Esophagus squamous epithelium (tissue), 5 donors: Measurements from ENCODE around the gene AGAP6. TPM values are rescaled to one million over a fixed set of nuclear protein-coding genes. Genes with fewer than 3 reads are reported as not detected.
"Not testable (repeated sequence)": the region's sequence is repeated elsewhere in the genome, so short reads cannot be mapped to it uniquely, and the experiment has no call there.

ENCODE experiments used
- DNase-seq: peaks from one replicate; lab custom pipeline; 2025; lab: John Stamatoyannopoulos, UW
- H3K27ac ChIP-seq, 4 donors: fragments of 200-600 bp; sonication (generic); one replicate each; pipeline ENCODE4 v1.5.1; 2016 to 2019; ENCODE audit warnings: mild to moderate bottlenecking in 1 of 4
- H3K27me3 ChIP-seq, 4 donors: fragments of 200-600 bp; sonication (generic); 1 replicate in 3 of 4; 2 replicates in 1 of 4; pipeline versions ENCODE4 v1.5.1 to v1.6.0; 2017 to 2021; ENCODE audit warnings: antibody characterized with exemption in 1 of 4
- H3K36me3 ChIP-seq, 3 donors: fragments of 200-600 bp; sonication (generic); one replicate each; pipeline ENCODE4 v1.5.1; 2016 to 2019
- H3K4me1 ChIP-seq, 3 donors: fragments of 200-600 bp; sonication (generic); one replicate each; pipeline ENCODE4 v1.5.1; 2017 to 2019
- H3K4me3 ChIP-seq, 4 donors: fragments of 200-600 bp; sonication (generic); 1 replicate in 3 of 4; 2 replicates in 1 of 4; pipeline ENCODE4 v1.5.1; 2016 to 2019; ENCODE audit warnings: mild to moderate bottlenecking in 2 of 4, moderate library complexity in 1 of 4
- H3K9me3 ChIP-seq, 3 donors: fragments of 200-600 bp; sonication (generic); one replicate each; pipeline ENCODE4 v1.5.1; 2016 to 2019
- WGBS, 2 donors: methylation state at CpG; one replicate each; pipeline ENCODE4 v1.1.5; 2018; 5-methylcytosine and 5-hydroxymethylcytosine counted together
- intact Hi-C: fragments of 100-400 bp; cut with DNase I; formaldehyde crosslinking; loops from one replicate; pipeline ENCODE4 v1.15.0; 2022
- total RNA-seq, 4 donors: library from RNA; depleted of rRNA; stranded (reverse); fragments of >200 nt; gene quantifications; one replicate each; pipeline ENCODE4 v1.1.0, GENCODE V29; 2016
- donor health status: DM: yes; HTN: yes; CAD: no.

AGAP6 gene
- total RNA-seq, 4 donors from 2014 or later, result 1.2 to 15.4 (median 7.4) TPM

DNA sequence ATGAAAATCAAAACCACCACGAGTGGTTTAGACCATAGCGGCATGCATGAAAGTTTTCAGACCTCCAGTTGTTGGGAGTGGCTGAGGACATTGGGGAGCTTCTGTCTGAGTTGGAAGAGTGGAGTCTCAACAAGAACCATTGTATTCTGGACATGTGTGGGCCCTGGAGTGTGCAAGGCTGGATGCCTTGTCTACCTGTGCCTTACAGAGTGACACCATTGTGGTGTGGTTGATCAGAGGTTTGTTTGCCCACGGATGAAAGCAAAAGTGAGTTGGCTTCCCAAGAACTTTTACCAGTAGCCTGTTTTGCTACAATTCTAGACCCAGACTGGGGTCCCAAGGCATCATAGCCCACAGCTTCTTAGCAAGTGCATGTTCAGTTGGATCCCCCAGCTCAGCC, 10.4 kb upstream of the AGAP6 start:
- H3K27ac ChIP-seq, H3K27me3 ChIP-seq, intact Hi-C loops, H3K4me1 ChIP-seq, DNase-seq, H3K4me3 ChIP-seq, H3K9me3 ChIP-seq: not testable (repeated sequence)
- peaks cover 0 to 18% (median 0%) of the 10 kb centered on the region in 3 donors for H3K36me3 ChIP-seq
- WGBS, 2 donors, result 92 to 96% methylated on average over 2 of the region's 3 CpGs

DNA sequence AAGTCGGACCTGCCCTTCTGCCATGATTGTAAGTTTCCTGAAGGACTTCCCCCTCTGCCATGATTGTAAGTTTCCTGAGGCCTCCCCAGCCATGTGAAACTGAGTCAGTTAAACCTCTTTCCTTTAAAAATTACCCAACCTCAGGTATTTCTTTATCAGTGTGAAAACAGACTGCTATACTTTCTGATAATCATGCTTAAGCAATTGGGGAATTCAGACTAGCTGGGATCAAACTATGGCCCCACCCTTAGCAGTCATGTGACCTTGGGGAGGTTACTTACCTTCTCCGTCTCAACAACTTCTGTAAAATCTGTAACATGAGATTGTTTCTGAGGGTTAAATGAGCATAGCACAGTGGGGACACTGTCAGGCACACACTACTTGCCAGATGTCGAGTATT, 999 bp upstream of the AGAP6 start:
- H3K27me3 ChIP-seq, H3K4me3 ChIP-seq, H3K4me1 ChIP-seq, H3K9me3 ChIP-seq, H3K27ac ChIP-seq, DNase-seq, intact Hi-C loops: not testable (repeated sequence)
- 96 to 97% methylated on average over 3 of the region's 3 CpGs for WGBS, 2 donors
- H3K36me3 ChIP-seq, result peaks cover 0 to 16% (median 0%) of the 10 kb centered on the region in 3 donors

GRCh38 chr10:49995321-49995720, 7.1 kb downstream of the AGAP6 start:
- H3K27me3 ChIP-seq, H3K9me3 ChIP-seq, H3K27ac ChIP-seq, H3K4me3 ChIP-seq, DNase-seq, H3K4me1 ChIP-seq, intact Hi-C loops: not testable (repeated sequence)
- WGBS, 2 donors, result 77 to 81% methylated on average over 4 to 5 of the region's 5 CpGs
- peaks cover 0 to 13% (median 0%) of the 10 kb centered on the region in 3 donors for H3K36me3 ChIP-seq

DNA sequence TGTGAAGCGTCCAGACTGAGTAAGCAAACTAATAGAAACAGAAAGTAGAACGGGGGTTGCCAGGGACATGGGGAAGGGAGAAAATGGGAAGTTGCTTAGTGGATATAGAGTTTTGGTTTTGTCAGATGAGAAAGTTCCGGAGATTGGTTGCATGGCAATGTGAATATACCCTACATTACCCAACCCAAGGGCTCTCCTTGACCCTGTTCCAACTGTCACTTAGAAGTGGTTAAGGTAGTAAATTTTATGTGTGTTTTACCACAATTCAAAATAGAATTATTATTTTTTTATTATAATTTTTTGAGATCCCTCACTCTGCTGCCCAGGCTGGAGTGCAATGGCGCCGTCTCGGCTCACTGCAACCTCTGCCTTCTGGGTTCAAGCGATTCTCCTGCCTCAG, 25.8 kb downstream of the AGAP6 start:
- peaks cover 0 to 21% (median 0%) of the 10 kb centered on the region in 3 donors for H3K36me3 ChIP-seq
- intact Hi-C loops, H3K27me3 ChIP-seq, DNase-seq, H3K27ac ChIP-seq, H3K4me3 ChIP-seq, H3K9me3 ChIP-seq: not testable (repeated sequence)
- peaks cover 0 to 13% (median 0%) of the 10 kb centered on the region in 3 donors for H3K4me1 ChIP-seq
- 88 to 89% methylated on average over 1 of the region's 7 CpGs for WGBS, 2 donors

GRCh38 chr10:50015596-50016220, 27.5 kb downstream of the AGAP6 start:
- peaks cover 0 to 13% (median 0%) of the 10 kb centered on the region in 3 donors for H3K4me1 ChIP-seq
- intact Hi-C loops, H3K9me3 ChIP-seq, H3K4me3 ChIP-seq, H3K27ac ChIP-seq, H3K36me3 ChIP-seq, H3K27me3 ChIP-seq, DNase-seq: not testable (repeated sequence)
- WGBS, 2 donors, result 67 to 82% methylated on average over 7 to 8 of the region's 9 CpGs

GRCh38 chr10:50016926-50017325, 28.7 kb downstream of the AGAP6 start:
- H3K27ac ChIP-seq, H3K9me3 ChIP-seq, H3K36me3 ChIP-seq, DNase-seq, H3K27me3 ChIP-seq, H3K4me3 ChIP-seq, intact Hi-C loops: not testable (repeated sequence)
- 70 to 79% methylated on average over 4 to 5 of the region's 5 CpGs for WGBS, 2 donors
- H3K4me1 ChIP-seq, result peaks cover 0 to 13% (median 0%) of the 10 kb centered on the region in 3 donors

- H3K9me3 ChIP-seq, H3K36me3 ChIP-seq, H3K27me3 ChIP-seq, H3K27ac ChIP-seq, DNase-seq, H3K4me3 ChIP-seq, intact Hi-C loops: not testable (repeated sequence)
- peaks cover 0 to 13% (median 0%) of the 10 kb centered on the region in 3 donors for H3K4me1 ChIP-seq
- 61 to 65% methylated on average over 4 of the region's 5 CpGs for WGBS, 2 donors
Measured at GRCh38 chr10:50017646-50018045, 29.4 kb downstream of the AGAP6 start.

- H3K9me3 ChIP-seq, H3K27ac ChIP-seq, H3K36me3 ChIP-seq, H3K4me3 ChIP-seq, intact Hi-C loops, DNase-seq, H3K27me3 ChIP-seq: not testable (repeated sequence)
- H3K4me1 ChIP-seq, result peaks cover 0 to 13% (median 0%) of the 10 kb centered on the region in 3 donors
- WGBS, 2 donors, result 86% methylated on average over 1 of the region's 3 CpGs; no CpG with 5 or more reads in 1 of the 2 donors
Measured at GRCh38 chr10:50019279-50019678, 31.1 kb downstream of the AGAP6 start.

GRCh38 chr10:50020451-50021024, 32.3 kb downstream of the AGAP6 start:
- H3K9me3 ChIP-seq, intact Hi-C loops, H3K36me3 ChIP-seq, H3K27ac ChIP-seq, DNase-seq, H3K4me3 ChIP-seq: not testable (repeated sequence)
- Histone ChIP-seq H3K4me1 (peaks cover 0 to 13% (median 0%) of the 10 kb centered on the region in 3 donors), H3K27me3 (peaks cover 0 to 15% (median 0%) of the 10 kb centered on the region in 4 donors)
- 100% methylated on average over 3 of the region's 13 CpGs; no CpG with 5 or more reads in 1 of the 2 donors for WGBS, 2 donors
